HUES48 (cell line): ENCODE data around the gene KRTAP2-1.
"Not testable (repeated sequence)": the region's sequence is repeated elsewhere in the genome, so short reads cannot be mapped to it uniquely, and the experiment has no call there.

Experiments
- H3K27ac ChIP-seq: one replicate; pipeline ENCODE4 v1.7.0; 2013; ENCODE audit warnings: low read depth, low read length, inconsistent platforms
- H3K27me3 ChIP-seq: 2 replicates; pipeline ENCODE4 v1.6.1; 2013; ENCODE audit warnings: mild to moderate bottlenecking, low read length; ENCODE audit not compliant: control insufficient read depth, insufficient read depth
- H3K36me3 ChIP-seq: 2 replicates; pipeline ENCODE4 v1.6.1; 2013; ENCODE audit warnings: low read length; ENCODE audit not compliant: control insufficient read depth, insufficient read depth
- H3K4me1 ChIP-seq: 2 replicates; pipeline ENCODE4 v1.6.1; 2013; ENCODE audit warnings: mild to moderate bottlenecking, low read length; ENCODE audit not compliant: control insufficient read depth, insufficient read depth
- H3K4me3 ChIP-seq: 2 replicates; pipeline ENCODE4 v1.5.1; 2013; ENCODE audit warnings: mild to moderate bottlenecking, low read depth, low read length
- H3K9ac ChIP-seq: 2 replicates; pipeline ENCODE4 v1.6.1; 2013; ENCODE audit warnings: mild to moderate bottlenecking, low read depth, low read length, moderate library complexity
- H3K9me3 ChIP-seq: 2 replicates; pipeline ENCODE4 v1.6.1; 2013; ENCODE audit warnings: low read length; ENCODE audit not compliant: control insufficient read depth, insufficient read depth

The KRTAP2-1 gene

GRCh38 chr17:41067281-41067680, 20.2 kb upstream of the KRTAP2-1 start:
- H3K4me3 ChIP-seq = no peak overlapping the region
- H3K36me3 ChIP-seq = no peaks in the 10 kb centered on the region
- no peak overlapping the region for H3K27ac ChIP-seq
- no peak overlapping the region for H3K9ac ChIP-seq
- no peaks in the 10 kb centered on the region for H3K9me3 ChIP-seq
- no peaks in the 10 kb centered on the region for H3K4me1 ChIP-seq
- no peaks in the 10 kb centered on the region for H3K27me3 ChIP-seq

GRCh38 chr17:41065829-41066624, 18.9 kb upstream of the KRTAP2-1 start, which contains the start of gene KRTAP2-4:
KRTAP2-4 (minus strand) TSS chr17:41065879; CDS start chr17:41065845, 34 bp downstream.
- no peaks in the 10 kb centered on the region for H3K36me3 ChIP-seq
- no peaks in the 10 kb centered on the region for H3K9me3 ChIP-seq
- no peaks in the 10 kb centered on the region for H3K4me1 ChIP-seq
- H3K27ac ChIP-seq = no peak within 1 kb of the TSS
- H3K9ac ChIP-seq = no peak within 1 kb of the TSS
- no peak within 1 kb of the TSS for H3K4me3 ChIP-seq
- H3K27me3 ChIP-seq = no peaks in the 10 kb centered on the region

- H3K27me3 ChIP-seq, H3K27ac ChIP-seq, H3K36me3 ChIP-seq, H3K4me3 ChIP-seq, H3K9ac ChIP-seq, H3K9me3 ChIP-seq, H3K4me1 ChIP-seq: not testable (repeated sequence)
These were observed 18.0 kb upstream of the KRTAP2-1 start for GRCh38 chr17:41065016-41065689.

GRCh38 chr17:41064301-41064700, 17.2 kb upstream of the KRTAP2-1 start:
- no peak overlapping the region for H3K9ac ChIP-seq
- no peaks in the 10 kb centered on the region for H3K9me3 ChIP-seq
- no peak overlapping the region for H3K4me3 ChIP-seq
- H3K27ac ChIP-seq = no peak overlapping the region
- no peaks in the 10 kb centered on the region for H3K36me3 ChIP-seq
- no peaks in the 10 kb centered on the region; the same call in 1 of the 2 replicates for H3K4me1 ChIP-seq
- H3K27me3 ChIP-seq = no peaks in the 10 kb centered on the region

GRCh38 chr17:41063449-41063848, 16.3 kb upstream of the KRTAP2-1 start:
- Histone ChIP-seq H3K27ac (no peak overlapping the region), H3K9me3 (no peaks in the 10 kb centered on the region), H3K9ac (no peak overlapping the region), H3K36me3 (no peaks in the 10 kb centered on the region), H3K4me1 (no peaks in the 10 kb centered on the region; the same call in 1 of the 2 replicates), H3K27me3 (no peaks in the 10 kb centered on the region), H3K4me3 (no peak overlapping the region)

GRCh38 chr17:41061964-41062363, 14.8 kb upstream of the KRTAP2-1 start:
- no peak overlapping the region for H3K4me3 ChIP-seq
- no peaks in the 10 kb centered on the region for H3K27me3 ChIP-seq
- no peaks in the 10 kb centered on the region for H3K9me3 ChIP-seq
- no peaks in the 10 kb centered on the region for H3K36me3 ChIP-seq
- H3K27ac ChIP-seq = no peak overlapping the region
- no peaks in the 10 kb centered on the region; the same call in 1 of the 2 replicates for H3K4me1 ChIP-seq
- H3K9ac ChIP-seq = no peak overlapping the region

GRCh38 chr17:41060052-41060604, 13.0 kb upstream of the KRTAP2-1 start, which contains the start of gene KRTAP2-3:
KRTAP2-3 (minus strand) TSS chr17:41060114; CDS start chr17:41060050, 64 bp downstream.
- no peaks in the 10 kb centered on the region for H3K9me3 ChIP-seq

GRCh38 chr17:41059276-41060051, 12.3 kb upstream of the KRTAP2-1 start:
- H3K4me1 ChIP-seq, H3K27me3 ChIP-seq, H3K4me3 ChIP-seq, H3K9ac ChIP-seq, H3K9me3 ChIP-seq, H3K36me3 ChIP-seq, H3K27ac ChIP-seq: not testable (repeated sequence)

More at GRCh38 chr17:41060052-41060604, 13.0 kb upstream of the KRTAP2-1 start, which contains the start of gene KRTAP2-3:
- Histone ChIP-seq H3K36me3 (no peaks in the 10 kb centered on the region), H3K4me1 (no peaks in the 10 kb centered on the region; the same call in 1 of the 2 replicates), H3K27me3 (no peaks in the 10 kb centered on the region), H3K4me3 (no peak within 1 kb of the TSS), H3K9ac (no peak within 1 kb of the TSS), H3K27ac (no peak within 1 kb of the TSS)

- H3K27me3 ChIP-seq = no peaks in the 10 kb centered on the region
- no peak overlapping the region for H3K9ac ChIP-seq
- H3K9me3 ChIP-seq = no peaks in the 10 kb centered on the region
- H3K4me1 ChIP-seq = no peaks in the 10 kb centered on the region; the same call in 1 of the 2 replicates
- H3K27ac ChIP-seq = no peak overlapping the region
- H3K4me3 ChIP-seq = no peak overlapping the region
- H3K36me3 ChIP-seq = no peaks in the 10 kb centered on the region
These were observed 11.6 kb upstream of the KRTAP2-1 start for GRCh38 chr17:41058741-41059140.

GRCh38 chr17:41057547-41057946, 10.4 kb upstream of the KRTAP2-1 start:
- Histone ChIP-seq H3K4me3 (no peak overlapping the region), H3K4me1 (no peaks in the 10 kb centered on the region; the same call in 1 of the 2 replicates), H3K27ac (no peak overlapping the region), H3K36me3 (no peaks in the 10 kb centered on the region), H3K27me3 (no peaks in the 10 kb centered on the region), H3K9me3 (no peaks in the 10 kb centered on the region), H3K9ac (no peak overlapping the region)
